NCI-H446 (cell line): ENCODE measurements around the gene EPB41L4A.
"Not testable (repeated sequence)": the region's sequence is repeated elsewhere in the genome, so short reads cannot be mapped to it uniquely, and the experiment has no call there.

ENCODE experiments used
- DNase-seq, 2 experiments: peaks; one replicate each; lab custom pipeline; 2025; lab: John Stamatoyannopoulos, UW

Gene EPB41L4A

DNA sequence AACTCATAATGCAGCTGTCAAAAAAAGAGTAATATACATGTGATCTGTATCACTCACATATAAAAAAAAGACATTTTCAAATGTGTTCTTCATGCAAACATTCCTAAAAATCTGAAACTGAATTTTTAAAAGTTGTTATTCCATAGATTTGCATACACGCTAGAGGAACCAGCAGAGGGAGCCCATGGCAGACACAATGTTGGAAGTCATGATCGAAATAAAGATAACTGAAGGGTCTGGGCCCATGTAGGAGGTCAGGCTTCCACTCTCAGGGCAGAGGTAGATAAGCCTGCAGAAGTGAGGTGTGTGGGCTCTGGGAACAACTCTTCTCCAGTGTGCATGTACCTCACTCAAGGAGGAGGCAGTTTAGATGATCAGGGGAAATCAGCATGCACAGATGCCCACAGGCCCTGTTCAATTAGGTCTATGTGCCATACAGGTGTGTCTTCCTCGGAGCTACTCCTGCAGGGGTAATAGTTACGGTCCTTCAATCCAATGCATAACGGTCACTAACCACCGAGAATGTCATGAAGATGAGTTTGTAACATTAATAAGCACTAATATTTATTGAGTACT lies 208.6 kb downstream of the EPB41L4A start:
- DNase-seq: peak; percentile 24 to 54

DNA sequence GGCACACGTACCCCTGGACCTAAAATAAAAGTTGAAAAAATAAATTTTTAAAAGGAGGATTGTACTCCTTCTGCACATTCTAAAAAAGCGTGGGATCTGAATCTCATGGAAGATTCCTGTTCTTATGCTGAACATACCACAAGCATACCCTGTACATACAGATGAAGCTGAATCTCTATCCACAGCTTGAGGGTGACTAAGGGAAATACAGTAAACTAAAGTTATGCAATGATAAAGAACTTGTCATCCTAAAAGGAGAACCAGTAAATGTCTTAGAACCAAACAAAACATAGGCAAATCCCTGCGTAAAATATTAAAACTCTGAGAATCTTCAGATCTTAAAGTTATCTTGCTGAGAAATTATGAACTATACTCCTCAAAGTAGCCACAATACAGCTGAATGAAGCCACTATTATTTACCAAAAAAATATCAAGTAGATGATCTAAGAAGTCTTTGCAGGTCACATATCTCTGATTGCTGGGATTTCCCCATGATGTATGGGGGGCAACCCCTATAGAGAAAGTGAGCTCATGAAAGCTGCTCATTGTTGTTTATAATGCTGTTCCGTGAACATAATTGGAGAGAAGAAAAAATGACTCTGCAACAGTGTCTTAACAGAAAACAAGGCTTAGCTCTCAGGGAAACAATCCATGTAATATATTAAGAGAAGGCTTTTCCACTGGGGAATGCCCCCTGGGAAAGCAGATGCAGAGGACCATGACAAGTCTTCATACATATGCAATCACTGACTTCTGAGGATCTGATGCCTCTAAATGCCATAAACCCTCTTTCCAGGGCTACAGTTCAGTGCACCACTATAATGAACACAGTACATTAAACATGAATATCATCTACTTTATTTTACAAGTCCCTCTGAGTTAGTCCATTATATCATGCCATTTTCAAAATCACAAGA lies 210.1 kb downstream of the EPB41L4A start:
- no peak for DNase-seq

DNA sequence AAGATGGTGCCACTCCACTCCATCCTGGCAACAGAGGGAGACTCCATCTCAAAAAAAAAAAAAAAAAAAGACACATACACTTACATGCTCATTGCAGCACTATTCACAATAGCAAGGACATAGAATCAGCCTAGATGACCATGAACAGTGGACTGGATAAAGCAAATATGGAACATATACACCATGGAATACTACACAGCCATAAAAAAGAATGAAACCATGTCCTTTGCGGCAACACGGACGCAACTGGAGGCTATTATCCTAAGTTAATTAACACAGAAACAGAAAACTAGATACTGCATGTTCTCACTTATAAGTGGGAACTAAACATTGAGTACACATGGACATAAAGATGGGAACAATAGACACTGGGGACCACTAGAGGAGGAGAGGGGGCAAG lies 210.9 kb downstream of the EPB41L4A start:
- DNase-seq: not testable (repeated sequence)

DNA sequence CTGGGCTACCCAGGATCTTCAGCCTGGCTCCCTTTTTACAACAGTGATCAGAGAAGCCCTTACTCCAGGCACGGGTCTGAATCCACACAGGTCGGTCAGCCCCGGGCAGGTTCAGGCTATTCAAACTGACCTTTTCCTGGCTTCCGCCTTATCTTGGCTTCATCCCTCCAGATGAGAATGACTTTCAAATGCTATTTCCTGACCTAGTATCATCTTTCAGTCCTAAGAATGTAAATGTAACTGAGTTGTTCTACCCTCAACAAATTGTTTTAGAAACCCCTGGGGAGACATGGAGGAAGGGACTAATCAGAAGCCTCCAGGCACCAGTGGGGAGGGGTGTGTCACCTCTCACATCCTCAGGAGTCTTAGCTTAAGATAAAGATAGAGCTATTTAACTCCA lies 213.2 kb downstream of the EPB41L4A start:
- no peak for DNase-seq

DNA sequence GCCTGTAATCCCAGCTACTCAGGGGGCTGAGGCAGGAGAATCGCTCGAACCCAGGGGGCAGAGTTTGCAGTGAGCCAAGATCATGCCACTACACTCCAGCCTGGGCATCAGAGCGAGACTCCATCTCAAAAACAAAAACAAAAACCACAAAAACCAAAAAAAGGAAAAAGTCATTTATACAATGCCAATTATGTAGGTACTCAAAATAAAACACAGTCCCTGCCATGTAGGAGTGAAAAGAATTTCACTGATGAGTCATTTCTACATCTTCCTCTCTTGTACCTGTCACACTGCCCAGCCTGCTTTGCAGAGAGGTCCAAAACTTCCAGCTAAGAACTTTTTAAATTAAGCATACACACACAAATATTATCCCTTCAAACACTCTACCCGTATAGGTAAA lies 215.8 kb downstream of the EPB41L4A start:
- no peak for DNase-seq

DNA sequence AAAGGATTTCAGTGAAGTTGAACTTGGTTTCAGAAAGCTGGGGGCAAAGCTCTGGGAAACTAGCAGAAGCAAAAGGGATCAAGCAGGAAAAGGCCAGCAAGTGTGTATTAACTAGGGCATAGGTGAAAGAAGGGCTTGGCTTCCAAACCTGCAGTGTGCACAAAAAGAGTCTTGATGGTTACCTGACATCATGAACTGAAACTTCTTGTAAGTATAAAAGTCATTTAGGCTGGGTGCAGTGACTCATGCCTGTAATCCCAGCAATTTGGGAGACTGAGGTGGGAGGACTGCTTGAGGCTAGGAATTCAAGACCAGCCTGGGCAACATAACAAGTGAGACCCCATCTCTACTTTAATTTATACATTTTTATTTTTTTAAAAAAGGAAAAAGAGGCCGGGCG lies 216.4 kb downstream of the EPB41L4A start:
- DNase-seq: no peak

DNA sequence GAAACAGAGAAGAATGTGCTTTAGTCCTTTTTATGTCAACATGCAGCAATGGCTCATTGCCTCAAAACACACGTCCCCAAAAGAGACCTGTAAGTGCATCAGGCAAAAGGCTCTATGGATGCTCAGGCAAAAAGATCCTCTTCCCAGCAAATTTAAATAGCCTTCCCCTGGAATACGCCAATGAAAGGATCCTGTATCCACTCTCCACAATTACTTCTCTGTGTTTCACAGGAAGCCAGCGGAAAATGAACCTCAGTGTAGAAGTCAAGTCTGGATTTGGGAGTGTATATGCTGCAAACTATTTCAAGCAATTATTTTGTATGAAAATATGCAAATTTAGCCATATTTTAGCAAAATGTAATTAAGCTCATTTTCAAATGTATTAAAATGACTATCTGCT lies 217.9 kb downstream of the EPB41L4A start:
- no peak for DNase-seq

DNA sequence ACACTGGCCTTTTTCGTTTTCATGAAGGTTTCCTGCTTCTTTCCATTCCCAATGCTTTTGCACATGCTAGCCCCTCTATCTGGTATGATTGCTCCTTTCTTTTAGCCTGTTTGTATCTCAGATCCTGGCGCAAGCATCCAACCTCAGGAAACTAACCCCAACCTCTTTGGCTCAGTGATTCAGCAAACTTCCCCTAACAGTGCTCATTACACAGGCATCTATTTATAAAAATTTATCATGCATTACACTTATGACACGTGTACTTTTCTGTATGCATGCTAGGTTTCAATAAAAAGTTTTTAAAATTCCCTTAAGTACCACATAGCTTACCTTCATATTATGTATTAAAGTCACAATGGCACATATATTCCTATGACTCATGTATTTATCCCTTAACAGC lies 218.9 kb downstream of the EPB41L4A start:
- no peak for DNase-seq

DNA sequence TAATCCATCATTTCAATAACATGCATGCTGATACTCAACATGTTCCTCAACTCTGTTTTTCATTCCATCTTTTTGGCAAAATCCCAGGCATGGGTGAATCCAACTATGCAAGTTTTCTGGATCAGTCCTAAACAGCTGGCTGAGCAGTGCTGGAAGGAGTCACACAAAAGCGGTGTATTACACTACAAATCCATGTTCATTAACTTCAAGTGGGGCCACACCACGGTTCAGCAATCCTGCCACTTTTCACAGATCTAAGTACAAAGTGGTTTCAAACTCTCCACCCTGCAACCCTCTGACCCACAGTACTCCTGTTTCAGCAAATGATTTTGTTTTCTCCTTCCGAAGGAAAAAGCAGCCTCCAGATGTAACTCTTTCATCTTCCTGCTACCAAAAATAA lies 222.5 kb downstream of the EPB41L4A start:
- DNase-seq: no peak

DNA sequence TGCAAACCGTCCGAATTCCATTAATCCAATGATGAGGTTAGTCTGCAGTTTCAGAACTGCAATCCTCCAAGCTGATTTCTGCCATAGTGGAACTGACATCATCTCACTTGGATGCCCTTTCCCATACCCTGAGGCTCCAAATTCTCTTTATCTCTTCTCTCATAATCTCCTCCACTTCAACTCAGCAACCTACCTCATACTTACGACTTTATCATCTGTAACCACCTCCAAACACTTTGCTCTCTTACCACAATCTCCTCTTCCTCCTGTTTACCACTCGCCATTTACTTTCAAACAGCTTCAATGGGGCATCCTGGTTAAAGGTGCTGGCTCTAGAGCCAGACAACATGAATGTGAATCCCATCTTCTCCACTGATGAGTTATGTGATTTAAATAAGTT lies 223.2 kb downstream of the EPB41L4A start:
- no peak for DNase-seq

DNA sequence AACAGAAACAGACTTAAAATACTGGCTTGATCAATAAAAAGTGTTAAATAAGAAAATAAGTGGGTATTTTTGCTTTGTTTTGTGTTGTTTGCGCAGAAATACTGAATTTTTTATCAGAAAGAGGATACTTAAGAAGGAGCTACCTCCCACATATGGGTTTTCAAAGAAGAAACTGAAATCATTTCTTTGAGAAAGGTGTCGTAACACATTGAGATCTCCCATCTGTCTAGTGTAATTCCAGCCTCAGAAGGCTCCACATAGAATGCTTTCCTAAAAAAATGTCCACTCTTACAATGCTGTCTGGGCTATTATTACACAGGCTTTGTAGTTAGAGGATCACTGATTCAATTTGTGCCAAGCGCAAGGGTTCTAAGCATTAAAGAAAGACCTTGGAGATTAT lies 226.2 kb downstream of the EPB41L4A start:
- no peak for DNase-seq

DNA sequence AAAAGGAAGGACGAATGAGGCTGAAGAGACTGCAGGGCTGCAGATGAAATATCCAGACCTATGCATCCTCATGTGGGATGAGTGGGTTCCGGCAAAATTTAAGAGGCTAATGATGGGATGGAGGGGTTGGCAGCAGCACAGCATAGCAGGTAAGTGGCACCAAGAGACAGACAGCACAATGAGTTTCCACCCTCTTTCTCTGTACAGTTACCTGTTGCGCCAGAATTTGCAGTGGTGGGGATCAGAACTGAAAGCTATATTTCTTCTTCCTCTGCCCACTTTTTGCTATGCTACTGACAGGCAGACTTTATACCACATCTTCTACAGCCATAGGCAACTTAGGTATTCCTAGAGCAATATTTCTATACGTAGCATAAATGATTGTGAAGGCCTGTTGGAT lies 227.0 kb downstream of the EPB41L4A start:
- DNase-seq: no peak

DNA sequence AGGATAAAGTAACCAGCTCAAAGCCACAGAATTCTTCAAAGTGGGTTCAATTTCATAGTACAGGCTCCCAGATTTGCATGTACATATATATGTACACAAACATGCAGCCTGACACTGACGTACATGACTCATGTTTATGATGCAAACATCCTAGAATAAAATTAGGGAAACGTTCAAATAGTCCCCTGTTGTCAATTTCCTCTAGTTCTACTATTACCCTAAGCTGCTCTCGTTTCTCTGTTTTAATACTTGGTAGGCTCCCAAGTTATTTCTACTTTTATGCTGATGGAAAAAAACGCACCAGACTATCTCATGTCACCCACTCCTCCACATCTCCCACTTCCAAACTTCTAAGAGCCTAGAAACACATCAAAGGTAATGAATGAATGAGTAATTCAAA lies 229.7 kb downstream of the EPB41L4A start:
- DNase-seq: no peak

DNA sequence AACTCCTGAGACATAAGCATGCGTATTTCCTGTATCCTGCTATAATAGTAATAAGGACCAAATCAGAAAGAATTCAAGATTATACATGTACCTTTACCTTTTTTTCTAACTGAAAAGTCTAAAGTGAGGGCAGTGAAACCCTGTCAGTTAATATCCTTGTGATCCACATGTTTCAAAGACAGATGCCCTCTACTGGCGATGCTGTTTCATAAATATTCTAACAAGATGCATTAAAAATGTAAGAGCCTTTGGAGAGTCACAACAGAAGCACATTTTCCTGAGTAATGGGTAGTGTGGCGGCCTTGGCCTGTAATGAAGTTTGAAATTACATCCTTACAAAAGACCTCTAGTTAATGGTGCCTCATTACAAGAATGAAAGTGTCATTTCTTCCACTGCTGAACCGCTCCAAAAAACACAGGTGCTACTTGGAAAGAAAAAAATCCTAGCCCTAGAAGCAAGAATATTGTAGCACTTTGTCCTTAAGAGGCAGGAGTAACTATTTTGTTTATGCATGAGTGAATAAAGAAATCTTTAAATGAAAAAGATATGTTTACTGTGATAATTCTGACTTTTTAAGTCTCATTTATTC lies 232.6 kb downstream of the EPB41L4A start:
- peak; percentile 4 to 38 for DNase-seq

DNA sequence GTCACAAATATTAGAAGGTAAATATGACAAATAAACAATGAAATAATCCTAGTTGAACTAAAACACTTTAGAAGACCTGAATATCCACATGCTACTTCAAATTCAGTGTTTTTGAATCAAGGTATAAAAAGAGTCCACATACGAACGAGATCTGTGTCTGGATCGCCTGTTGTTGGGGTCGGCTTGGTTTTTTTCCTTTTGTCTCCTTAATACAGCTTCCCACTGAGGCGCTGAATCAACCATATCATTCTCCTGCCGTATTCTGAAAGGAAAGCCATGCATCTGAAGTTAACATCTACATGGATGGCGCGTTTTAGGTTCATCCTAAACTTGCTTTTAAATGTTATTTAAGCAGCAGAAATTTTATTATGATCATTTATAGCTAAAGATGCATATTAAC lies 235.2 kb downstream of the EPB41L4A start:
- DNase-seq: no peak

DNA sequence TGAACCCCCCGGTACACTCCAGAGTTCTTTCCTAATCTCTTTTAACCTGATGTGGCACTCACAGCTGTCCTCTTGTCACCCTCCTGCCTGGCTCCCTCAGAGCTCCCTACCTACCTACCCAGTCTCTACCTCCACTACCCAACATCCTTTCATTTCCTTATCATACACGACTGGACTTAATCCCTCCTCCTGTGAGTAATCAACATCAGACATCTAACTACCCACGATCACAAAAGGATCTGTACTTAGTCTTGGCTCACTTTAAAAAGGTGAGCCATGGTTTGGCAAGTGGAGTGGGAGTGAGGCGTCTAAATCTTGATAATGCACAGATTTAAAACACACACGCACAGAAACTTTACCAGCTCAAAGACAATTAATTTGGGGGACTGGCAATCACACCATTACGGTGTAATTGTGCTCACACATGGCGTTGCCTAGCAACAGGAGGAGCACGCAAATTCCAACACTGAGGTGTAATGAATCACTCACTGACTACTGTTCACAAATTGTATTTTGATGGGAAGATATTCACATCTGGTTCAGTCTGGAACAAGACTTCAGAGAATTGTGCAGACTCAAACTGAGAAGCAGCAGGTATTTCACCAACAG lies 235.9 kb downstream of the EPB41L4A start:
- DNase-seq: no peak

DNA sequence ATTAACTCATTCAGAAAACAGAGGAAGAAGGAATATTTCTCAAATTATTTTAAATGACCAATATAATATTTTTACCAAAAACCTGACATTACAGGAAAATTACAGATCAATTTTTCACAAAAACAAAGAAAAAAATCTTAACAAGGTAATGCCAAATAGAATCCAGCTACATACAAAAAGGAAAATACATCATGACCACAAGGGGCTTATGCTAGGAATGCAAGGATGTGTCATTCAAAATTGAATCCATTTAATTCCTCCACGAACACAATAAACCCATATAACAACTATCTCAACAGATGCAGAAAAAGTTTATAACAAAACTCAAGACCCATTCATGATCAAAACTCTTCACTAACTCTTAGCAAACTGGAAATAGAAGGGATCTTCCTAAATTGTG lies 239.8 kb downstream of the EPB41L4A start:
- DNase-seq: no peak

DNA sequence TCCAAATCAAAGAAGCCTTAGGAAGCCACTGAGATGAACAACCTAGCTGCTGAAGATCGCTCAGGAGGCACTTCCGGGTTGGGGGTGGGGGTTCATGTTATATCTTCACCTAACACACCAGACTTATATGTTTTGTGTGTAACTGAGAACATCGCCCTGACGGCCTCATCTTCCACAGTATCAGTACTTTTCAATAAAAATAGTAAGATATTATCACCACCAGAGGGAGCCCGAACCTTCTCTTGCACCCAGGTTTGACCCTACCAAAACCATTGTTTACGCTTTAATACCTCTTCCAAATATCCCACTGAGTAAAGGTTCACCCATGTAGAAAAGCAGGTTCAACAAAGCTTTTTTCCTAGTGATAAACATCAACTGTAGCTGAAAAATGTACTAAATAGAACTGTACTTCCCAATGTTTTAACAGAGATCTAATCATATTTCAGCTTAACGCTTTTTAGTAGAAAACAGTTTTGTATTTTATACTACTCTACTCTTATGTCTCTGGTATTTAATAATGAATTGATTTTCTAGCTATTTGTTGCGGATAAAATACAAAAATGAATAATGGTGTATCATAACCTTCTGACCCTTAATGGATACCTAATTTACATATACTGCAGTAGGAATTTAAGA lies 244.0 kb downstream of the EPB41L4A start:
- peak in 1 of 2 experiments; percentile 55 for DNase-seq

DNA sequence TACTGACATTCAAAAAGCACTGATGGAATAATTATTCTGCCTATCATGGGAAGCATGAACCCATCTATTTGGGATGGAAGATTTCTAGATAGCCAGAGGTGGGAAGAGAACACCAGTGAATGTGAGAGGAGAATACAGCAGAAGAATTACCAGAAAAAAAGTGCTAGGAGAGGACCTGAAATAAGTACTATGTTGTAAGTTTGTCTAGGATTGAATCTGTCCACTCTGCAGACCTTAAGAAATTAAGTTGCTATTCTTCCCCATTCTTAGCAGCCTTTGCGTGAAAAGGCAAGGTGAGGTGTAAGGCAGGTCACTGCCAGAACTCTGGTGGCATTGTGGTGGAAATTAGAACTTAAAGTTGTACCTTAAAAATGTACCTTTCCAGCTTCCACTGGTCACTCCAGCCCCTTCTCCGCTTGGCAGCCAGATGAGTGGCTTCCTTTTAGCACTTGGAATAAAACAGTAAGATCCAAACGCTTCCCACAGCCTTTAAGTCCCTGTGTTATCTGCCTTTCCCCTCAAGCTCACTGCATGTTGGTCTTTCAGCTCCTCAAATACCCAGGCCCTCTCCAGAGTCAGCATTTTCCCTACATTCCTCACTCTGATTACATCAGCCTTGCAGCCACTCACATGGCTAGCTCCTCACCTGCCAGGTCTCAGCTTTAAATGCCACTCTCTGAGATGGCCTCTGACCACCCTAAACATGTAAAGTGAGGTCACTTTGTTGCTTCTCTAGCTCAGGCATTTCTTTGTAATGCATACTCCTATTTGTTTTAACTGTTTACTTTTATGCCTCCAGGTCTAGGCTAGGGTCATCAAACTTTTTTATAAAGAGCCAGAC lies 253.0 kb downstream of the EPB41L4A start:
- DNase-seq: no peak

DNA sequence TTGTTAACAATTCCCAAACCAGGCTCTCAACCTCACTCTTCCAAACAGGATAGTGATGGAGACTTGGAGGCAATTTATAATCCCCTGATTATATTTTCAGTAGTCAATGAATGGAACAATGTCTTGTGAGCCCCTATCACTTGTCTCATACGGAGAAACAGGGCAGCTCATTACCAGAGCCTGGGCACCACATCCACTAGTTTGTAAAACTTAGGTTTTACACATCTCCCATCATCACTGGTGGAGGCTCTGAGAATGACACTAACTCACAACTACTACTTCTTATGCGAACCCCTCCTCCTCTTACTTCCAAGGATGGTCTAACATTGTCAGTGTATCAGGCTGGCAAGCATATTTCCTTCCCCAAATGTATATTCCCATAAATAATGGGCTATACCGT lies 253.7 kb downstream of the EPB41L4A start:
- DNase-seq: no peak

DNA sequence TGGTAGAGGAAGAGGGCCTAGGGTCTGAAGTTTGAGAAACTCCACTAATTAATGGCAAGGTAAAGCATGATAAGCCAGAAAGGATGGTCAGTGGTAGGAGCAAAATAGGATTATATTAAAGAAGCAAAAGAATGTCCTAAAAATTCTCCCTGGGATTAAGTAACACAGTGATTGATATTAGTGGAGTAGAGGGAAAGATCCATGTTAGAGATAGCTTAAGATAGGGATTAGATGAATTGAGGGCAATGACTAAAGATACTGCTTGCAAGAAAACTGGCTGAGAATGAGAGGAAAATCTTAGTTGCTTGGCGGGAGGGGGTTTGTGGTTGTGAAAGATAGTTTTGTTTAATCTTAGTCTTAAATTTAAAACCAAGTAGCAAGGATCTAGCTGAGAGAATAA lies 255.6 kb downstream of the EPB41L4A start:
- no peak for DNase-seq

DNA sequence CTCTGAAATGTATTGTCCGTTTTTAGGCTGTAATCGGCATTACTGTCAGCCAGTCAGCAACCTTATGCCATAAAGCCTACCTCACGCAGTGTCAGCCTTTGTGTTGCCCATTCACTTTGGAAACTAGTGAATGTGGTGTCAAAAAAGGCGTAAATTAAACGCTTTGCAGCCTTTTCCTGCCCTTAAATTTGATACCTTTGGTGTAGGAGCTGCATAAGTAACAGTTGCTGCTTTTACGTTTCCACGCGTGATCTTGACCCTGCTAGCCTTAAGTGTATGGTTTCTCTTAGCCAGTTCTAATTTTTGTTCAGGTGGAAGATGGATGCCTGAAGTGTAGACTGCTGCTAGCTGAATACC lies 257.7 kb downstream of the EPB41L4A start:
- DNase-seq: no peak
